Activated CD4-positive, alpha-beta T cell treated with anti-CD3 and anti-CD28 coated beads, Interleukin-2, amount 50 U/mL, for 48 hours (primary cell): ENCODE data around the gene COX19.
"Not testable (repeated sequence)": the region's sequence is repeated elsewhere in the genome, so short reads cannot be mapped to it uniquely, and the experiment has no call there.

ENCODE experiments used
- DNase-seq, 2 experiments: peaks; one replicate each; pipeline ENCODE4 v3.0.0-alpha.2; 2020

The COX19 gene

DNA sequence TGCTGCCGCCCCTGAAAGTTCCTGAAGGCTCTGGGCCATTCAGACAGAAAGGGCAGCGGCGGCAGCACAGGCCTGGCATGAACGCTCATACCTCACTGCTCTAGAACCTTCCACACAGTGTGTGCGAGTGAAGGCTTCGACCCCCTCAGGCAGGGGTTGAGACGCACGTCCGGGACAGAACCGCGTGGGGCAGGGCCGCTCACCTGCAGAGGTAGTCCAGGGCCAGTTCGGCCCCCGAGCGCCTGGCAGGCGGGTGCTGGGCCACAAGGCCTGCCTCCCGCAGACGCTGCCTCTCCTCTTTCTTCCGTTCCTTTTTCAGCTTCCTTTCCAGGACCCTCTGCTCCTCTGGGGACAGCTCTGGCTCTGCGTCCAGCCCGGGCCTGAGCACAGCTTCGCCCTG is 34.4 kb upstream of the COX19 start:
- DNase-seq = no peak

DNA sequence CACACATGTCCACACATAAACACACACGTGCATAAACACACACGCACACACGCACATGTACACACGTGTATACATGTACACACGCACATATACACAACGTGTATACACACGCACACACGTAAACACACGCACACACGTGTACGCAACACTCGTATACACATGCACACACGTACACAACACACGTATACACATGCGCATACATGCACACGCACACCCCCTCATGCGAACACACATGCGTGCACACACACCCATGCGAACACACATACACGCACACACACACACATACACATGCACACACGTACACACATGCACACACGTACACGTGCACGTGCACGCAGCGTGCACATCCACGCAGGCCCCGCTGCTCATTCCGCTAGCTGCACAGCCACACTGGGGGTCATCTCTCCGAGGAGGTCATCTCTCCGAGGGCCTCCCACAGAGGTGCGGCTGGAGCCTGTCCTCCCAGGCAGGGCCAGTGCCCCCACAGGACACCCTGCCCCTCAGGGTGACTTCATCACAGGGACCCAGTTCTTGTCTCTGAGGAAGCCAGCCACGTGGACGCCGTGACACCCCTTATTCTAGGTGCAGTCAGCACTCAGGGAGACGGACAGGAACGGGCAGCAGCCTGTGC is 33.5 kb upstream of the COX19 start:
- DNase-seq = no peak

DNA sequence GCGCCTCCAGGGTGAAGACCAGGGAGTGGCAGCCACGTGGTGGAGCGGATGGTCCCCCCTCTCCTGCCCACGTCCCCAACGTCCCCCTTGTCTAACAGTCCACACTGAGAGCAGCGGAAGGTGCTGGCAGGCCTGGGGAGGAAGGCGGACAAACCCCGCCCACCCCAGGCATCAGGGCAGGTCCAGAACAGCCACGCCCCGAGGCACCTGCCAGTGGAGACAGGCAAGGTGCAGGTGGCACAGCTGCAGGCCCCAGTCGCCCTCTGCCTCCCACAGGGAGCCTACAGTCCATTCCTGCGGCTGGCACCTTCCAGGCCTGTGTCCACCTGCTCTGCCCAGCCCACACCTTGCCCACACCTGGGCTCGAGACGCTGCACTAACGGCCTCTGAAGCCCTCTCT is 32.6 kb upstream of the COX19 start:
- no peak for DNase-seq

DNA sequence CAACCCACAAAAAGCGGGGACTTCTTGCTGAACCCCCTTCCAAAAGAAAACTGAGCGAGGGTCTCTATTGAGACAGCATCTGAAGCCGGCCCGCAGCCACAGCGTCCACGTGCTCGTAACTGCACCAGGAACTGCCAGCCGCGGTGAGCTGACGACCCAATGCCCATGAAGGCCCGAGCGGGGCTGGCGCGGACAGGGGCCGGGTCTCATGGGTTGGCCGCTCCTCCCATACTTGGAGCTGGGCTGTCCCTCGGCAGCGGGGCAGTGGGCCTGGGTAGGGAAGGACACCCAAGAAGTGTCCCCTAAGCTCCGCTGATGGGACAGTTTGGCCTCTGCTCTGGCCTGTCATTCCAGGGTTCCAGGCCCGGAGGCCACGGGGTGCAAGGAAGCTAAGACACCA is 30.0 kb upstream of the COX19 start:
- no peak for DNase-seq

DNA sequence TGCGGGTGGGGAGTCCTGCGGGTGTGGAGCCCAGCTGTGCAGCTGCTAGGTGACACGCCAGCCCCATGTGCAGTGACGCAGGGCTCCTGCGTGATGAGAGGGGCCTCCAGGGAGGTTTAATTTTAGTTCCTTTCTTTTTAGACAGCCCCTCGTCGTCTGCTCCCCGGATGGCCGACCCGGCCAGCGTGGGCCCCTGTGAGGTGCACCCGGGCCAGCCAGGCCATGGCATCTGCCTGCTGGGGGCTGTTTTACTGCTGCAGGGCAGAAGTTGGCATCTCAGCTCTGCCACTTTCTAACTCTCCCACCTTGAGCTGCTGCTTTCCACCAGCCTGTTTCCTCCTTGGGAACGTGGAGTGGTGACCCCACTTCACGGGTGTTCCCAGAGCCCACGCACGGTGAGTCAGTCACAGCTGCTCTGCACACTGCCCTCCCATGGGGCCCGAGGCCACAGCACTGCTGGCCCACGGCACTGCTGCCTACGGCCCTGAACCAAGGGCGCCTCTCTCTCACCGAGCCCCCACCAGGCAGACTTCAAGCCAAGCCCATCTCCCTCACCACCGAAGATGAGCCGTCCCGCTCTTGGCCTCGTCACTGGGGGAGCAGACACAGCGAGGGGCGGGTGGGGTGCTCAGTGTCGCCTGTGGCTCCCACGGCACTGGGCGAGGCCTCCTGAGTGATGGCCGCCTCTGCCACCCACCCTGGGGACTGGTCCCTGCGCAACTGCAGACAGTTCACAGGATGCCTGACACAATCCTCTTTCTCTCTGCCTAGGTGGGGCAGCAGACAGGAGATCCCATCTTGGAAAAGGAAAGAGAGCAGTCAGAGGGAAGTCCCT is 28.9 kb upstream of the COX19 start:
- DNase-seq = no peak

DNA sequence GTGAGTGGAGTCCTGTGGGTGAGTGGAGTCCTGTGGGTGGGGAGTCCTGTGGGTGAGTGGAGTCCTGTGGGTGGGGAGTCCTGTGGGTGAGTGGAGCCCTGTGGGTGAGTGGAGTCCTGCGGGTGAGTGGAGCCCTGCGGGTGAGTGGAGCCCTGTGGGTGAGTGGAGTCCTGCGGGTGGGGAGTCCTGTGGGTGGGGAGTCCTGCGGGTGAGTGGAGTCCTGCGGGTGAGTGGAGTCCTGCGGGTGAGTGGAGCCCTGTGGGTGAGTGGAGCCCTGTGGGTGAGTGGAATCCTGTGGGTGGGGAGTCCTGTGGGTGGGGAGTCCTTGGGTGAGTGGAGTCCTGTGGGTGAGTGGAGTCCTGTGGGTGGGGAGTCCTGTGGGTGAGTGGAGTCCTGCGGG is 27.1 kb upstream of the COX19 start:
- not testable (repeated sequence) for DNase-seq

DNA sequence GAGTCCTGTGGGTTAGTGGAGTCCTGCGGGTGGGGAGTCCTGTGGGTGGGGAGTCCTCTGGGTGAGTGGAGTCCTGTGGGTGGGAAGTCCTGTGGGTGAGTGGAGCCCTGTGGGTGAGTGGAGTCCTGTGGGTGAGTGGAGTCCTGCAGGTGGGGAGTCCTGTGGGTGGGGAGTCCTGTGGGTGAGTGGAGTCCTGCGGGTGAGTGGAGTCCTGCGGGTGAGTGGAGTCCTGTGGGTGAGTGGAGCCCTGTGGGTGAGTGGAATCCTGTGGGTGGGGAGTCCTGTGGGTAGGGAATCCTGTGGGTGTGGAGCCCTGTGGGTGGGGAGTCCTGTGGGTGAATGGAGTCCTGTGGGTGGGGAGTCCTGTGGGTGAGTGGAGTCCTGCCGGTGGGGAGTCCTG is 26.7 kb upstream of the COX19 start:
- not testable (repeated sequence) for DNase-seq

DNA sequence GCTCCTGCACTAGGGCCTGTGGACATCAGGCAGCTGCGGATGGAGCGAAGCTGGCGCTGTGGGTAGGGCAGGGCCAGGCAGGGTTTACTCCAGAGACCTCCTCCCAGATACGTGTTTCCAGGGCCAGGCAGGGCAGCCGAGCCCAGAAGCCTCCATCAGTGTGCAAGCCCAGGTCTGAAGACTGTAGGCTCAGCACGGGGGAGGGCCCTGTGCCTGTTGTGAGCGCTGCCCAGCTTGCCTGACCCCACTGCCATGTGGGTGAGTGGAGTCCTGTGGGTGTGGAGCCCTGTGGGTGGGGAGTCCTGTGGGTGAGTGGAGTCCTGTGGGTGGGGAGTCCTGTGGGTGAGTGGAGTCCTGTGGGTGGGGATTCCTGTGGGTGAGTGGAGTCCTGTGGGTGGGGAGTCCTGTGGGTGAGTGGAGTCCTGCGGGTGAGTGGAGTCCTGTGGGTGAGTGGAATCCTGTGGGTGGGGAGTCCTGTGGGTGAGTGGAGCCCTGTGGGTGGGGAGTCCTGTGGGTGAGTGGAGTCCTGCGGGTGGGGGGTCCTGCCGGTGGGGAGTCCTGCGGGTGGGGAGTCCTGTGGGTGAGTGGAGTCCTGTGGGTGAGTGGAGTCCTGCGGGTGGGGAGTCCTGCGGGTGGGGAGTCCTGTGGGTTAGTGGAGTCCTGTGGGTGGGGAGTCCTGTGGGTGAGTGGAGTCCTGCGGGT is 25.9 kb upstream of the COX19 start:
- not testable (repeated sequence) for DNase-seq

DNA sequence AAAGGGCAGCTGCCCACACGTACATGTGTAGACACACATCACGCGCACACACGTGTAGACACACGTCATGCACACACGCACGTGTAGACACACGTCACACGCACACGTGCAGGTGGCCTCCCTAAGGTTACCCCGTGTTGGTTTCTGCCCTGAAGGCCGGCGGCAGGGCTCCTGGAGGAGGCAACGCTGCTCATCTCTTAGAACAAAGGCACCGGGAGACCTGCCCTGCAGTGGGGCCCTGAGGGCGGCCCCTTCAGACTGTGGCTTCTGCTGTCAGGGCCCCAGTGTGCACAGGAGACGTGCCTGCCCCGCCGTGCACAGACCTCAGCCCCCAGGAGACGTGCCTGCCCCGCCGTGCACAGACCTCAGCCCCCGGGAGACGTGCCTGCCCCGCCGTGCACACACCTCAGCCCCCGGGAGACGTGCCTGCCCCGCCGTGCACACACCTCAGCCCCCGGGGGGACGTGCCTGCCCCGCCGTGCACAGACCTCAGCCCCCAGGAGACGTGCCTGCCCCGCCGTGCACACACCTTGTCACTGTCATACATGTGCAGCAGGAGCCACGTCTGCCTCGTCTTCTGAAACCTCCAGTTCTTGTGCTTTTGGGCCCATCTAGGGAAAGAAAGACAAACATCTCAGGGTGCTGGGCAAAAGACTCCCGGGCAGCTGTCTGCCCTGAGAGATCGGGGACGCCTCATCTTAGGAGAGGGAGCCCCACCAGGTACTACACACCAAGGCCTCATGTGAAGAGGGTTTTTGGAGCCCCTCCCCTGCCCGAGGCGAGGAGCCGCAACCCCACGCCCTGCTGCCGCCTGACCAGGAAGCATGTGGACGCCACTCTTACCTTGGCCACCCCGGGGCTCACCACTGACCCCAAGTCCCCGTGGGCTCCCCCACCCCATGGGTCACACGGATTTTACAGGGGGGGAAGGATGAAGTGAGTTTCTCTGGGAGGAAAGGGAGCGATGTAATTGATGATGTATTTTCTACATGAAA is 24.9 kb upstream of the COX19 start:
- no peak for DNase-seq

DNA sequence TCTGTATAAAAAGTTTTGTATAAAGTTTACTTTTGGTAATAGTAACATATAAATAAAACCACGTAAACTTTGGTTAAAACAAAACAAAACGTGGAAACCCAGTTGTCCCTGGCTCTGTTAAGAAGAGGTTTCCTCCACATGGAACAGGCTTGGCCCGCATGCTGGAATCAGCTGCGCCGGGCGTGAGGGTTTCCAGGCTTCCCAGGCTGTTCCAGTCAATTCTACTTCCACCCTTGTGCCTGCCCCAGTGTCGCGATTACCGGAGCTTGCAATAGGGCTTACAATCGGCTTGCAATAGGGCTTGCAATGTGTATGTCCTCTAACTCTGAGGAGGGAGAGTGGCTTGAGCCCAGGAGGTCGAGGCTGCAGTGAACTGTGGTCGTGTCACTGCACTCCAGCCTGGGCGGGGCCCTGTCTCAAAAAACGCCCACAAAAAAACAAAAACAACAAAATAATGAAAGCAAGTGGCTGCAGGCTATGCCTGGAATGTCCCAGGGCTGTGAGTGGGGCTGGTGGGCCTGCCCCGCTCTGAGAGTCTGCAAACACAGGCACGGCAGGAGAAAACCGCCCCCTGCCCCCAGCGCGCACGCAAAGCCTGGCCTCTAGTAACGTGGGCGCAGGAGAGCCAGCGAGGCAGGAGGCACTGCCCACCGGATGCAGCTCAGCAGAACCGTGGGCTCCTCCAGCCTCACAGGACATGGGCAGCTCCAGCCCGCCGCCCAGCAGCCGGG is 24.0 kb upstream of the COX19 start:
- DNase-seq = no peak

DNA sequence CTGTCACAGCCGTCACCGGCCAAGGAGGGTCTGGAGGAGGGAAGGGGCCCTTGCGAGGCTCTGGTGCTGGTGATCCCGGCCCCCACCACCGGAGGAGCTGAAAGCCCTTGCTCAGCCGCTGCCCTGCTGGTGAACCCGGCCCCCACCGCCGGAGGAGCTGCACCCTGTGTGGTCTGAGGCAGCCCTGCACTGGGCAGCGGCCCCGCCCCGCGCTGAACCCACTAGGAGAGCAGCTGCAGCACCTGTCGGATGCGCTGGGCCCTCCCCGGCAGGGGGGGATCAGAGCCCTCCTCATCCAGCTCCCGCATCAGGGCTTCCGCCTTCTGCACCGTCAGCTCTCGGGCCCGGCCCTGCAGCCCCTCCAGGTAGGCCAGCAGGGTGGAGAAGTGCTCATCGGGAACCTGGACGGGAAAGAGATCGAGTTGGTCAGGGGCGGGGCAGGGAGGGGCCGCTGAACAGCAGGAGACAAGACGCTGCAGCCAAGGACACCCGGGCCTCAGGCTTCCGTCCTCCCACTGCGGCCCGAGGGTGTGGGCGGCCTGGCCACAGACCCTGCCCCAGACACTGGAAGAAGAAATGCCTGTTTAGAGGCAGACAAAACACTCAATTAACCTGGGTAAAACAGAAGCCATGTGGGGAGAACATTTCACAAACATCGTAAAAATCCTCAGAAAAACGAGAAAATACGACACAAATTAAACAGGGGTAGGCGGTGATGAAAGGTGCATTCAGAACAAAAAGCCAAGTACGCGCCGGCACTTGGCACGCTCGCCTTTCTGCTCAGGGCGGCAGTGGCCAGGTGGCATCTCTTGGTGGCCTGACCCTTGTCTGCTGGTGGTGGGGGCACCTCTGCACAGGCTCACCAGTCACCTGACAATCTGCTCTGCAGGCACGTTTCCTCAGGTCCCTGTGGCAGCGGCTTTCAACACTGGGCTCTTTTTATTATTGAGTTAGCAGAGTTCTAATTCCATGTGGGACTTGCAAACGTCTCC is 22.4 kb upstream of the COX19 start:
- DNase-seq = no peak

DNA sequence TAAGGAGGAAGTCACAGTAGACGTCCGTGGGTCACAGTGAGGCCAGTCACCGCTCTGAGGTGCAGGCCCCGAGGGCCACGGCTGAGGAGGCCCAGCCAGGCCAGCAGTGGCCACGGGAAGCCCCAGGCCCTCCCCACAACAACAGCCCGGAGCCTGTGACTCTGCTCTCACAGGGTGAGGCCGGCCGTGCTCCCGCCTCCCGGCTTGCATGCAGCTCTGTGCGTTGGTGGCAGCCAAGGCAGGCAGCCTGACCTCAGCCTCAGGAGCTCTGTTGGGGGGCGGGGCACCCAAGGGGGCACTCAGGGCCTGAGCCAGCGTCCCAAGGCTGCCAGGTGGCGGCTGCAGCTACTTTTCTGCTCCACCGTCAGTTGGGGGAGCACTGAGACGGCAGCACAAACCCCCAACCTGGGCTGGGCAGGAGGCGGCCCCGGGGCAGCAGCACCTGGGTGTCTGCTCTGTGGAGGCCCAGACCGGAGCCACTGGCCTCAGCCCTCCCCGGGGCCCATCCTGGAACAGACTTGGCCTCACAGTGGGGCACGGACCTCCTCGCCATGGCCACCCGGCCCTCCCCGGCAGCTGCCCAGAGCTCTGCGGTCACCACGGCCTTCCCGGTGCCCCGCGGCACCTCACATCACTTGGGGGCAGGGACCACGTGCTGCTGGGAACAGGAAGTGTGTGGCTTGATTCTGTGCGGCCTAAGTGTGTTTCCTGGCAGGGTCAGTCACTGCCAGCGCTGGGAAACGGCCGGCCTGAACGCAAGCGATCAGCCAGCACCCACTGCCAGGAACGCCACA is 20.9 kb upstream of the COX19 start:
- DNase-seq = no peak

DNA sequence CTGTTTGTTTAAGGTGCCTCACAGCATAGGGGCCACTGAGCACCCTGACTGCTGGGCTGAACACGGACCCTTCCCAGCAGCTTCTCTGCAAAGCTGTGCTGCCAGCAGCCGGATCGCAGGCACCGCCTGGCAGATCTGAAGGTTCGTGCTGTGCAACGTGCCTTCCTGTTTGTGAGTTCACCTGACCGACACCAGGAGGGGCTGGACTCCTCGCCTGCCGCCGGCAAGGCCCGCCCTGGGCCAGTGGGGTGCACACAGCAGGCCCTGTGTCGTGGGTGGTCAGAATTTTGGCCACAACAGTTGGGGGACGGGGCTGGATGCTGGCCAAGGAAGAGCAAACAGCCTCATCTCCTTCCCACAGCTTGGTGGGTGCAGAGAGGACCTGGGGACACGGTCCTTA is 20.2 kb upstream of the COX19 start:
- DNase-seq = no peak

DNA sequence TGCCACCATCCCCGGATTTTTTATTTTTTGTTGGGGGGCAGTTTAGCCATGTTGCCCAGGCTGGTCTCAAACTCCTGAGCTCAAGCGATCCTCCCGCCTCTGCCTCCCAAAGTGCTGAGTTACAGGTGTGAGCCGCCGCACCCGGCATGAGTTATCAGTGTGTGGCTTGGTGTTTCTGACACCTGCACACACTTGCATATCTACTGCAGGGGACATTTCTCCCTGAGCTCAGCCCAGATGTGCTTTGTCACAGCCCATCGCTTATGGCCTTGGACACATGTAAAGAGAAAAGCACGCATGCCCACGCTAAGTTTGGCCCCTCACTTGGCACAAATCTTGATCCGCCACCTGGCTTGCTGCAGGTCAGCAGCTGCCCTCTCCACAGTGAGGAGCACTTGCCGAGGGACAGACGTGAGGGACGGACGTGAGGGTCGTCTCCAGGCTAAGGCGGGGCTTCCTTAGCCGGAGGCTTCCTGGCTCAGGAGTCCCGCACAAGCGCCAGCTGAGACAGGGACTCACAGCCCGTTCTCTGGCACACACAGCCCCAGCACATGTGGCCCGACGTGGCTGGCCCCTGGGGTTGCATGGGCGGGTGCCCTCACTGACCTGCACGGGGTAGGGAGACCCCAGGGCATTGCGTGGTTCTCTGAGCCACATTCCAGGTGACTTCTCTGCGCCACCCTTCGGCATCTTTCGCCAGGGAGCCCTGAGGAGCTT is 19.4 kb upstream of the COX19 start:
- DNase-seq = no peak

DNA sequence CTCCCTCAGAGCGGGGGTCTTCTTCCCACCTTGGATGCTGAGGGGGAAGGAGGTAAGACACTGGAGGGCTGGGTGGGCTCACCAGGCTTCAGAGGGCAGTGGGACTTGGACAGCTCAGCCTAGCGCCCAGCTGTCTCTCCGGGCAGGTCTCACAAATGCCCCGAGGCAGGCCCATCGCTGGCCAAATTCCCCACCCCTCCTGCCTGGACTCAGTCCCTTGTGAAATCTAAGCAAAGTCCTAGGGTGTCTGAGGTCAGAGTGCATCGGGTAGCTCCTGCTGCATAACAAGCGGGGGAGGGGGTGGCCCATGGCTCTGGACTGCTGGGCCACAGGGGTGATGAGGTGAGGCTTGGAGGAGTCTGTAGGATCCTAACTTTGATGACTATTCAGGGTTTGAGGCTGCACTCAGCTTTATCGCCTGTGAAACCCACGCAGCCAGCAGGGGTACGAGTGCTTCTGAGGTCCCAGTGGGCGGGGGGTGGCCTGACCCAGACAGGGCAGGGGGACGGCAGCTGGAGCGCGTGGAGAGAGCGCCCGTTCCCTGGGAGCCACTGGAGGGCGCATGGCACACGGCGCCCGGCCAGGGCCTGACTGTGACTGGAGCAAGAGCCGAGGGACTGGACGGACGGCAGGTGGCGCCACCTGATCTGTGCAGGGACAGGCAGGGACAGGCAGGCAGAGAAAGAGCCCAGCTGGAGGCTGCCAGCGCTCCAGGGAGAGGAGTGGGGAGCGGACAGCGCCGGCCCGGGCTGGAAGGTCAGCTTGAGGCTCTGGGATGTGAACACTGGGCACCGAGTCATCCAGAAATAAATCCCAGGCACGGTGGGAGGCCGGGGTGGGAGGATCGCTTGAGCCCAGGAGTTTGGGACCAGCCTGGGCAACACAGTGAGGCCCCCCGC is 17.6 kb upstream of the COX19 start:
- DNase-seq = peak; percentile 97

DNA sequence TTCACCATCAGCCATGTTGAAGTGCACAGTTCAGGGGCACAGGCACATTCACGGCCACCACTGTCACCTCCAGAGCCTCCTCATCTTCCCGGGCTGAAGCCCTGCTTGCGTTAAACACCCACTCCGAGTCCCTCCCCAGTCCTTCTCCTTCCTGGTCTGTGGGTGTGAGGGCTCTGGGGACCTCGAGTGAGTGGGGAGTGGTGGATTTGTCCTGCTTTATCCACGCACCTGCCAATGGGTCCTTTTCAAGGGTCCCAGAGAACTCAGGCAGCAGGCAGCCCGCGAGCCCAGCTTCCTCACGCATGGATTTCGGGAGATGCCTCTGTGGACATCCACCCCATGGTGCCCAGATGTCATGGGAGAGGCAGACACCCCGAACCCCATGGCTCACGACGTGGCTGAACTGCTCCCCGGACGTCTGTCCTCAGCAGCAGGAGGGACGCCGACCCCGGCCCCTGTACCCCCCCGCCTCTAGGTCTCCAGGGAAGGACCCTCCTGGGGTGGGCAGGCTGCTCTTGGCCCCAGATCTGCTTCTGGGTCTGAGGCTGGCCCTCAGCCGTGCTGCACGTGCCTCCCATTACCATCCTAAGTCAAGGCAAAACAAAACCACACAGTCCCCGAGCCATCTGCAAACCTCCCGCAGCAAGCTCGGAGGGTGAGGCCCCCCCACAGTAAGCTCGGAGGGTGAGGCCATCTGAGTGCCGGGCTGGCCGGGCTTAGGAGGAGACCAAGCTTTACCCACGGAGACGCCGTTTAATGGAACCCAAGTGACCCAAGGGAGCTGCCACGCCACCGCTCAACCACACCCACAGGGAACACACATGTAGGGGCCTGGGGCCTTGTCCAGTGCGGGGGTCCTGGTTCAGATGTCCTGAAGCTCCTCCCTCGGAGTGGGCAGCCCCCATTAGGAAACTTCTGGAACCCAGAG is 16.6 kb upstream of the COX19 start:
- DNase-seq = no peak
